Measurements from ENCODE around the gene SNX5. TPM values are rescaled to one million over a fixed set of nuclear protein-coding genes. Genes with fewer than 3 reads are reported as not detected.
A peak's percentile ranks its signal among the peaks of the same experiment; 100 is the strongest.

SNX5 gene
- total RNA-seq, 1 experiment from 2014 or later: 188 TPM

GRCh38 chr20:17964073-17964472 lies 4.5 kb downstream of the SNX5 start:
- no TSS peak for BruUV-seq (replicated peaks)
- H3K36me3 ChIP-seq (ENCODE audit: insufficient read depth, low read length, poor library complexity, severe bottlenecking): peaks cover 31% of the 10 kb centered on the region
- peak overlapping the region; percentile 13 for H3K4me3 ChIP-seq (ENCODE audit: low read depth, low read length, poor library complexity, severe bottlenecking)
- H3K4me1 ChIP-seq (ENCODE audit: insufficient read depth, low read length, poor library complexity, severe bottlenecking): peaks cover 64% of the 10 kb centered on the region
- H3K27me3 ChIP-seq (replicated peaks; ENCODE audit: insufficient read depth, low read depth, low read length, poor library complexity): no peaks in the 10 kb centered on the region
- ChIA-PET CTCF (no interaction called here), POLR2A (ENCODE audit: low non-redundant PET) (no interaction called here)
- no peak for DNase-seq (ENCODE audit: low spot score)
- H3K27ac ChIP-seq (ENCODE audit: low read depth, low read length, poor library complexity, severe bottlenecking): peak overlapping the region; percentile 99
- intact Hi-C loops (cut with micrococcal nuclease; ENCODE audit: unreplicated experiment): loop anchor here (10.0 kb wide), 1 partner anchor 429 kb away; the partner anchor contains the start of gene BFSP1
- H3K9me3 ChIP-seq (ENCODE audit: low read depth, low read length, poor library complexity, severe bottlenecking): no peaks in the 10 kb centered on the region
- TF ChIP-seq EZH2 (IDR thresholded peaks at IDR 0.05; ENCODE audit: borderline replicate concordance, low read depth, low read length, poor library complexity, severe bottlenecking): no peak
- TF ChIP-seq CTCF (conservative IDR thresholded peaks at IDR 0.05; ENCODE audit: low read depth, low read length): no peak

GRCh38 chr20:17963114-17963897 lies 5.3 kb downstream of the SNX5 start:
- peak overlapping the region; percentile 99 for H3K27ac ChIP-seq (ENCODE audit: low read depth, low read length, poor library complexity, severe bottlenecking)
- TF ChIP-seq EZH2 (IDR thresholded peaks at IDR 0.05; ENCODE audit: borderline replicate concordance, low read depth, low read length, poor library complexity, severe bottlenecking) (no peak), CTCF (conservative IDR thresholded peaks at IDR 0.05; ENCODE audit: low read depth, low read length) (no peak)
- peaks cover 31% of the 10 kb centered on the region for H3K36me3 ChIP-seq (ENCODE audit: insufficient read depth, low read length, poor library complexity, severe bottlenecking)
- H3K4me1 ChIP-seq (ENCODE audit: insufficient read depth, low read length, poor library complexity, severe bottlenecking): peaks cover 72% of the 10 kb centered on the region
- DNase-seq (ENCODE audit: low spot score): no peak
- H3K9me3 ChIP-seq (ENCODE audit: low read depth, low read length, poor library complexity, severe bottlenecking): no peaks in the 10 kb centered on the region
- peak overlapping the region; percentile 13 for H3K4me3 ChIP-seq (ENCODE audit: low read depth, low read length, poor library complexity, severe bottlenecking)
- ChIA-PET CTCF (interaction anchor here (0.7 kb wide), 1 partner anchor 426 kb away, joined by 3 read pairs; no protein-coding TSS in a partner anchor), POLR2A (ENCODE audit: low non-redundant PET) (no interaction called here)
- no peaks in the 10 kb centered on the region for H3K27me3 ChIP-seq (replicated peaks; ENCODE audit: insufficient read depth, low read depth, low read length, poor library complexity)
- intact Hi-C loops (cut with micrococcal nuclease; ENCODE audit: unreplicated experiment): loop anchor here (10.0 kb wide), 1 partner anchor 429 kb away; the partner anchor contains the start of gene BFSP1
- no TSS peak for BruUV-seq (replicated peaks)

GRCh38 chr20:17961587-17961940 lies 7.0 kb downstream of the SNX5 start:
- H3K9me3 ChIP-seq (ENCODE audit: low read depth, low read length, poor library complexity, severe bottlenecking): no peaks in the 10 kb centered on the region
- H3K36me3 ChIP-seq (ENCODE audit: insufficient read depth, low read length, poor library complexity, severe bottlenecking): peaks cover 35% of the 10 kb centered on the region
- TF ChIP-seq CTCF (conservative IDR thresholded peaks at IDR 0.05; ENCODE audit: low read depth, low read length) (no peak), EZH2 (IDR thresholded peaks at IDR 0.05; ENCODE audit: borderline replicate concordance, low read depth, low read length, poor library complexity, severe bottlenecking) (no peak)
- H3K27me3 ChIP-seq (replicated peaks; ENCODE audit: insufficient read depth, low read depth, low read length, poor library complexity): no peaks in the 10 kb centered on the region
- POLR2A ChIA-PET (ENCODE audit: low non-redundant PET): interaction anchor here (0.6 kb wide), 1 partner anchor 735 kb away, joined by 9 read pairs; the partner anchor contains the start of gene PCSK2
- no TSS peak for BruUV-seq (replicated peaks)
- H3K27ac ChIP-seq (ENCODE audit: low read depth, low read length, poor library complexity, severe bottlenecking): peak overlapping the region; percentile 65
- H3K4me3 ChIP-seq (ENCODE audit: low read depth, low read length, poor library complexity, severe bottlenecking): no peak overlapping the region
- CTCF ChIA-PET: no interaction called here
- DNase-seq (ENCODE audit: low spot score): no peak
- intact Hi-C loops (cut with micrococcal nuclease; ENCODE audit: unreplicated experiment): loop anchor here (10.0 kb wide), 1 partner anchor 427 kb away; the partner anchor contains the start of gene BFSP1
- peaks cover 80% of the 10 kb centered on the region for H3K4me1 ChIP-seq (ENCODE audit: insufficient read depth, low read length, poor library complexity, severe bottlenecking)
